ENCODE measurements around the gene NUP37. TPM values are rescaled to one million over a fixed set of nuclear protein-coding genes. Genes with fewer than 3 reads are reported as not detected.

Gene NUP37
- total and polyA plus RNA-seq, 9 of the 15 experiments (the other 6 are each of a cell fraction or from before 2014, with no cell fraction given), result 72.2 to 429 (median 170) TPM

DNA sequence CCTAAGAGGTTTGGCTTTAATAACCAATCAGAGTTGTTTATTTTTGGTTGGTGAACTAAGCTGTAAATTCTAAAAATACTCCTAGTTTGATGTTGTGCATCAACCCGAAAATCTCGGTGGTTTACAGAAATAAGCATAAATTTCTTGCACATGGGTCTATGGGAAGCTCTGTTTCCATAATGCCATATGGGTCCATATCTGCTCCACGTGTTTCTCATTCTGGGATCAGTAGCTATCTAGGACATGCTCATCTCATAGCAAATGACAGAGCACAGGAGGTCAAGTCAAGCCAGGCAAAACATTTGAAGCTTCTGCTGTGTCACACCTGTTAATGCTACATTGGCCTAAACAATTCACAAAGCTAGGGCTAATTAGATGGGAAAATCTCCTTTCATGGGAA is 23.1 kb downstream of the NUP37 start:
- Histone ChIP-seq H3K9ac (ENCODE audit: insufficient read depth in 1 of 2, low read depth in 2 of 2, low read length in 2 of 2) (no peak overlapping the region), H3K27me3 (ENCODE audit: control insufficient read depth in 2 of 2, insufficient read depth in 2 of 2, low read length in 2 of 2) (no peaks in the 10 kb centered on the region), H3K4me2 (ENCODE audit: insufficient read depth, low read length) (no peak overlapping the region), H3K36me3 (ENCODE audit: control insufficient read depth, insufficient read depth, low read length) (peaks cover 81% of the 10 kb centered on the region), H3K9me3 (replicated peaks; ENCODE audit: control insufficient read depth, insufficient read depth, low read depth, low read length) (no peaks in the 10 kb centered on the region), H3K27ac (ENCODE audit: extremely low read depth, low read depth, low read length) (no peak overlapping the region), H3K4me3 (no peak overlapping the region), H3K4me1 (replicated peaks in 1 of 2; ENCODE audit: control insufficient read depth in 2 of 2, insufficient read depth in 2 of 2, low read length in 2 of 2) (no peaks in the 10 kb centered on the region), H3K9me1 (ENCODE audit: control insufficient read depth, insufficient read depth, low read length) (no peaks in the 10 kb centered on the region), H4K20me1 (replicated peaks; ENCODE audit: control insufficient read depth, insufficient read depth, low read length) (no peaks in the 10 kb centered on the region), H2AFZ (ENCODE audit: low read depth, low read length) (no peak overlapping the region), H3K79me2 (ENCODE audit: control insufficient read depth, insufficient read depth, low read length) (no peaks in the 10 kb centered on the region)
- DNase-seq (ENCODE audit: extremely low read depth in 1 of 4, low spot score in 3 of 4) (no peak), ATAC-seq (no peak), FAIRE-seq (no peak)
- ChIA-PET CTCF (ENCODE audit: low intra/inter-chr PET ratio) (interaction anchor here (0.6 kb wide), 1 partner anchor 673 kb away, joined by 3 read pairs; no protein-coding TSS in a partner anchor), POLR2A (no interaction called here)
- intact Hi-C loops (cut with micrococcal nuclease) (loop anchor here (5.0 to 10.0 kb wide), 2 partner anchors 605 to 668 kb away; no protein-coding TSS in a partner anchor), in situ Hi-C loops (cut with MboI) (no loop called here)
- 90% methylated on average over 3 of the region's 3 CpGs for WGBS (ENCODE audit: insufficient coverage, low coverage, missing lambda C conversion rate)
- TF ChIP-seq, protein P1, sequence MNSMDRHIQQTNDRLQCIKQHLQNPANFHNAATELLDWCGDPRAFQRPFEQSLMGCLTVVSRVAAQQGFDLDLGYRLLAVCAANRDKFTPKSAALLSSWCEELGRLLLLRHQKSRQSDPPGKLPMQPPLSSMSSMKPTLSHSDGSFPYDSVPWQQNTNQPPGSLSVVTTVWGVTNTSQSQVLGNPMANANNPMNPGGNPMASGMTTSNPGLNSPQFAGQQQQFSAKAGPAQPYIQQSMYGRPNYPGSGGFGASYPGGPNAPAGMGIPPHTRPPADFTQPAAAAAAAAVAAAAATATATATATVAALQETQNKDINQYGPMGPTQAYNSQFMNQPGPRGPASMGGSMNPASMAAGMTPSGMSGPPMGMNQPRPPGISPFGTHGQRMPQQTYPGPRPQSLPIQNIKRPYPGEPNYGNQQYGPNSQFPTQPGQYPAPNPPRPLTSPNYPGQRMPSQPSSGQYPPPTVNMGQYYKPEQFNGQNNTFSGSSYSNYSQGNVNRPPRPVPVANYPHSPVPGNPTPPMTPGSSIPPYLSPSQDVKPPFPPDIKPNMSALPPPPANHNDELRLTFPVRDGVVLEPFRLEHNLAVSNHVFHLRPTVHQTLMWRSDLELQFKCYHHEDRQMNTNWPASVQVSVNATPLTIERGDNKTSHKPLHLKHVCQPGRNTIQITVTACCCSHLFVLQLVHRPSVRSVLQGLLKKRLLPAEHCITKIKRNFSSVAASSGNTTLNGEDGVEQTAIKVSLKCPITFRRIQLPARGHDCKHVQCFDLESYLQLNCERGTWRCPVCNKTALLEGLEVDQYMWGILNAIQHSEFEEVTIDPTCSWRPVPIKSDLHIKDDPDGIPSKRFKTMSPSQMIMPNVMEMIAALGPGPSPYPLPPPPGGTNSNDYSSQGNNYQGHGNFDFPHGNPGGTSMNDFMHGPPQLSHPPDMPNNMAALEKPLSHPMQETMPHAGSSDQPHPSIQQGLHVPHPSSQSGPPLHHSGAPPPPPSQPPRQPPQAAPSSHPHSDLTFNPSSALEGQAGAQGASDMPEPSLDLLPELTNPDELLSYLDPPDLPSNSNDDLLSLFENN (IDR thresholded peaks at IDR 0.05; ENCODE audit: low read depth in 2 of 2, low read length in 2 of 2), result no peak
- TF ChIP-seq, protein P2, sequence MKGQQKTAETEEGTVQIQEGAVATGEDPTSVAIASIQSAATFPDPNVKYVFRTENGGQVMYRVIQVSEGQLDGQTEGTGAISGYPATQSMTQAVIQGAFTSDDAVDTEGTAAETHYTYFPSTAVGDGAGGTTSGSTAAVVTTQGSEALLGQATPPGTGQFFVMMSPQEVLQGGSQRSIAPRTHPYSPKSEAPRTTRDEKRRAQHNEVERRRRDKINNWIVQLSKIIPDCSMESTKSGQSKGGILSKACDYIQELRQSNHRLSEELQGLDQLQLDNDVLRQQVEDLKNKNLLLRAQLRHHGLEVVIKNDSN (CRISPR knock-in tag; IDR thresholded peaks at IDR 0.05), result no peak
- TF ChIP-seq NCOA1 (IDR thresholded peaks at IDR 0.05; ENCODE audit: low read depth), result no peak
- no peak for TF ChIP-seq MCM2 (IDR thresholded peaks at IDR 0.05; ENCODE audit: low read depth)
- TF ChIP-seq TOE1 (IDR thresholded peaks at IDR 0.05; ENCODE audit: borderline replicate concordance), result no peak
- TF ChIP-seq TOE1 (CRISPR knock-in tag; IDR thresholded peaks at IDR 0.05; ENCODE audit: borderline replicate concordance, low read depth), result no peak
- TF ChIP-seq NUFIP1 (IDR thresholded peaks at IDR 0.05; ENCODE audit: partially characterized antibody), result no peak
- TF ChIP-seq ZNF778 (CRISPR knock-in tag; IDR thresholded peaks at IDR 0.05), result no peak
- TF ChIP-seq, protein P3, sequence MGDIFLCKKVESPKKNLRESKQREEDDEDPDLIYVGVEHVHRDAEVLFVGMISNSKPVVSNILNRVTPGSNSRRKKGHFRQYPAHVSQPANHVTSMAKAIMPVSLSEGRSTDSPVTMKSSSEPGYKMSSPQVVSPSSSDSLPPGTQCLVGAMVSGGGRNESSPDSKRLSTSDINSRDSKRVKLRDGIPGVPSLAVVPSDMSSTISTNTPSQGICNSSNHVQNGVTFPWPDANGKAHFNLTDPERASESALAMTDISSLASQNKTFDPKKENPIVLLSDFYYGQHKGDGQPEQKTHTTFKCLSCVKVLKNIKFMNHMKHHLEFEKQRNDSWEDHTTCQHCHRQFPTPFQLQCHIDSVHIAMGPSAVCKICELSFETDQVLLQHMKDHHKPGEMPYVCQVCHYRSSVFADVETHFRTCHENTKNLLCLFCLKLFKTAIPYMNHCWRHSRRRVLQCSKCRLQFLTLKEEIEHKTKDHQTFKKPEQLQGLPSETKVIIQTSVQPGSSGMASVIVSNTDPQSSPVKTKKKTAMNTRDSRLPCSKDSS (IDR thresholded peaks at IDR 0.05; ENCODE audit: low read depth, partially characterized antibody), result no peak
- BruUV-seq (replicated peaks), result no TSS peak
